Keratinocyte (primary cell): ENCODE results near the gene CHST8.

ENCODE experiments used
- EZH2 ChIP-seq: IDR thresholded peaks from one replicate; pipeline ENCODE4 v1.6.1; 2012; ENCODE audit warnings: inconsistent platforms, mild to moderate bottlenecking, low read length, moderate library complexity
- TF ChIP-seq, protein P1 (sequence below), 3 experiments: IDR thresholded peaks in 1 of 3; conservative IDR thresholded peaks in 1 of 3; optimal IDR thresholded peaks in 1 of 3; 2 replicates in 2 of 3; 3 replicates in 1 of 3; pipeline versions ENCODE3 to v1.5.1; 2011; ENCODE audit warnings: low read length in 3 of 3, mild to moderate bottlenecking in 3 of 3, moderate library complexity in 2 of 3, control low read depth in 1 of 3, inconsistent platforms in 1 of 3; ENCODE audit not compliant: insufficient read depth in 2 of 3; ENCODE audit errors: extremely low read depth in 1 of 3

DNA sequence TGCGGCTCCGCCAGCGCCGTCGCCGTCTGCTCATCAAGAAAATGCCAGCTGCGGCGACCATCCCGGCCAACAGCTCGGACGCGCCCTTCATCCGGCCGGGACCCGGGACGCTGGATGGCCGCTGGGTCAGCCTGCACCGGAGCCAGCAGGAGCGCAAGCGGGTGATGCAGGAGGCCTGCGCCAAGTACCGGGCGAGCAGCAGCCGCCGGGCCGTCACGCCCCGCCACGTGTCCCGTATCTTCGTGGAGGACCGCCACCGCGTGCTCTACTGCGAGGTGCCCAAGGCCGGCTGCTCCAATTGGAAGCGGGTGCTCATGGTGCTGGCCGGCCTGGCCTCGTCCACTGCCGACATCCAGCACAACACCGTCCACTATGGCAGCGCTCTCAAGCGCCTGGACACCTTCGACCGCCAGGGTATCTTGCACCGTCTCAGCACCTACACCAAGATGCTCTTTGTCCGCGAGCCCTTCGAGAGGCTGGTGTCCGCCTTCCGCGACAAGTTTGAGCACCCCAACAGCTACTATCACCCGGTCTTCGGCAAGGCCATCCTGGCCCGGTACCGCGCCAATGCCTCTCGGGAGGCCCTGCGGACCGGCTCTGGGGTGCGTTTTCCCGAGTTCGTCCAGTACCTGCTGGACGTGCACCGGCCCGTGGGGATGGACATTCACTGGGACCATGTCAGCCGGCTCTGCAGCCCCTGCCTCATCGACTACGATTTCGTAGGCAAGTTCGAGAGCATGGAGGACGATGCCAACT is 150.5 kb downstream of the CHST8 start:
- TF ChIP-seq, protein P1, sequence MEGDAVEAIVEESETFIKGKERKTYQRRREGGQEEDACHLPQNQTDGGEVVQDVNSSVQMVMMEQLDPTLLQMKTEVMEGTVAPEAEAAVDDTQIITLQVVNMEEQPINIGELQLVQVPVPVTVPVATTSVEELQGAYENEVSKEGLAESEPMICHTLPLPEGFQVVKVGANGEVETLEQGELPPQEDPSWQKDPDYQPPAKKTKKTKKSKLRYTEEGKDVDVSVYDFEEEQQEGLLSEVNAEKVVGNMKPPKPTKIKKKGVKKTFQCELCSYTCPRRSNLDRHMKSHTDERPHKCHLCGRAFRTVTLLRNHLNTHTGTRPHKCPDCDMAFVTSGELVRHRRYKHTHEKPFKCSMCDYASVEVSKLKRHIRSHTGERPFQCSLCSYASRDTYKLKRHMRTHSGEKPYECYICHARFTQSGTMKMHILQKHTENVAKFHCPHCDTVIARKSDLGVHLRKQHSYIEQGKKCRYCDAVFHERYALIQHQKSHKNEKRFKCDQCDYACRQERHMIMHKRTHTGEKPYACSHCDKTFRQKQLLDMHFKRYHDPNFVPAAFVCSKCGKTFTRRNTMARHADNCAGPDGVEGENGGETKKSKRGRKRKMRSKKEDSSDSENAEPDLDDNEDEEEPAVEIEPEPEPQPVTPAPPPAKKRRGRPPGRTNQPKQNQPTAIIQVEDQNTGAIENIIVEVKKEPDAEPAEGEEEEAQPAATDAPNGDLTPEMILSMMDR (optimal IDR thresholded peaks at IDR 0.05 in 1 of 3, IDR thresholded peaks at IDR 0.05 in 1 of 3, conservative IDR thresholded peaks at IDR 0.05 in 1 of 3; ENCODE audit: extremely low read depth in 1 of 3, insufficient read depth in 2 of 3, low read length in 3 of 3): no peak
- no peak for TF ChIP-seq EZH2
